GM23248 (cell line): Measurements from ENCODE around the gene PLCB2.

Experiments used
- EZH2 ChIP-seq: fragments of 200-600 bp; sonication (generic); IDR thresholded peaks from 2 replicates; pipeline ENCODE4 v1.6.1; 2018; ENCODE audit warnings: antibody characterized with exemption, mild to moderate bottlenecking; ENCODE audit not compliant: insufficient read depth, poor library complexity, severe bottlenecking
- EZH2phosphoT487 ChIP-seq: fragments of 200-600 bp; sonication (generic); IDR thresholded peaks from 2 replicates; pipeline ENCODE4 v1.6.1; 2018; ENCODE audit warnings: antibody characterized with exemption, moderate library complexity, mild to moderate bottlenecking, low read depth; ENCODE audit not compliant: insufficient read depth

- TF ChIP-seq EZH2 (no peak), EZH2phosphoT487 (no peak)
Measured at GRCh38 chr15:40320409-40320808, 12.7 kb upstream of the PLCB2 start.
